GM18517 (cell line): Measurements from ENCODE around the gene PHACTR1.
A peak's percentile ranks its signal among the peaks of the same experiment; 100 is the strongest.

Experiments
- ATAC-seq: cut with Tn5 transposase; IDR thresholded peaks from one replicate; pipeline ENCODE4 v1.9.1; 2021; ENCODE audit warnings: mild to moderate bottlenecking, moderate library complexity; ENCODE audit not compliant: unreplicated experiment

Gene PHACTR1

GRCh38 chr6:13247627-13248026 lies 531.1 kb downstream of the PHACTR1 start:
- no peak for ATAC-seq

DNA sequence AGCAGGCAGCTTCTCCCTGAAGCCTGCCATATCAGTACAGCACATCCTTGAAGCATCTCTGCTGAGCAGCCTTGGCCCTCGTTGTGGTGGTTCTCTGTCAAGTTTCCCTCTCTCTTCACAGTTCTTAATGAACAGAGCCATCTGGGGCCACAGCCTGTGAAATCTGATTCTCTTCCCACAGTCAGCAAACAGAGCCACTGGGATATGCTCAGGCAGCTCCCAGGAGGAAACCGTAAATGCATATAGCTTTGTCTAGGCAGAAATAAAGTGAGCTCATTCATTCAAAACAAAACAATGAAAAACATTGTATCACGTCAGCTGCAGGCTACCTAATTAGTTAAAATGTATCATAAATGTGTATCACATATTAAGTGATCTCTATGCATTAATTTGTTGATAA lies 531.5 kb downstream of the PHACTR1 start:
- no peak for ATAC-seq

- ATAC-seq = no peak
Measured at GRCh38 chr6:13248584-13248985, 532.0 kb downstream of the PHACTR1 start.

DNA sequence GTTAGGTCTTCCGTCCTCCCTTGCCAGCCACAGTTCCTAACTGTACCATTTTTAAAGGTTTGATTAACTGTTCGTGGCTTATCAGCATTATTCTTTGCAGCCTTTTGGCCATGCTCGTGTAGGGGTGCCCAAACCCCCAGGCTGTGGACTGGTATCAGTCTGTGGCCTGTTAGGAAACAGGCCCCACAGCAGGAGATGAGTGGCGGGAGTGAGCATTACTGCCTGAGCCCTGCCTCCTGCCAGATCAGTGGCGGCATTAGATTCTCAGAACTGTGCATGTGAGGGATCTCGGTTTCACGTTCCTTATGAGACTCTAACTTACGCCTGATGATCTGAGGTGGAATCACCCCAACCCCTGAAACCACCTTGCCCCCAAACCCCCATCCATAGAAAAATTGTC lies 532.4 kb downstream of the PHACTR1 start:
- no peak for ATAC-seq

- no peak for ATAC-seq
Measured at GRCh38 chr6:13249817-13250216, 533.2 kb downstream of the PHACTR1 start.

DNA sequence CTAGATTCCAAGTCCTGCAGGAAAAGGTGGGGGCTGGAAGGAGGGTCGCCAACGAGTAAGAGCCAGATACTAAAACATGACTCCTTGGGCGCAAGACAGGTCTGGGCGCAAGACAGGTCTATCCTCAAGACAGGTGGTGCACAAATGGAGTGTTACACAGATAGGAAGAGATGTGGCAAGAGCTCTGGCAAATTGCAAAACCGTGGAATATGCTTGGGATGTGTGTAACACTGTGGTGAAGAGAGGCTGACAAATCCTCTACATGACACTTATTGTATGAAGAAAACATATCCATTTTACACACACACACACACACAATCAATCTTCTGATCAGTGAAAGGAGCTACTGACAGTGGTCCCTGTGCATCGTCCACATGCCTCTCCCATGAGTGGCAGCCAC lies 534.1 kb downstream of the PHACTR1 start:
- ATAC-seq = no peak

- no peak for ATAC-seq
Measured at GRCh38 chr6:13251242-13251641, 534.7 kb downstream of the PHACTR1 start.

- ATAC-seq = no peak
Measured at GRCh38 chr6:13252790-13253189, 536.2 kb downstream of the PHACTR1 start.

- ATAC-seq = no peak
Measured at GRCh38 chr6:13253272-13253671, 536.7 kb downstream of the PHACTR1 start.

GRCh38 chr6:13256266-13257001 lies 539.9 kb downstream of the PHACTR1 start:
- no peak for ATAC-seq

DNA sequence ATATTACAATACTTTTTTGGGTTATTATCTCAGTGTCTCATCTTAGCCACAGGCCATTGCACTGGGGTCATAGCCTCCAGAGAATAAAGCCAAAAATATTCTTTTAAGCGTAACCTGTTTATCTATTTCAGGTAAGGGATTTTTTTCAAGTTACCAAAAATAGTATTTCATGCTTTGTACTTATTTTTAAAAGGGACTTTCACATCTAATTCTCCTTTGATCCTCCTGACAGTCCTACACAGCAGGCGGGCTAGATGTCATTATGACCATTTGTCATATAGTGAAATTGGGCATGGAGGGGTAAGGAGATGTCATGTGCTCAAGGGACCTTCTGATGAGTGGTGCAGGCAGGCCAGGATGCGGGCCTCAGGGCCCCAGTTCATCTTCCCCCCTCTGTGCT lies 542.8 kb downstream of the PHACTR1 start:
- peak; percentile 45 for ATAC-seq

GRCh38 chr6:13260101-13260598 lies 543.6 kb downstream of the PHACTR1 start:
- no peak for ATAC-seq

- peak; percentile 43 for ATAC-seq
Measured at GRCh38 chr6:13260831-13261230, 544.3 kb downstream of the PHACTR1 start.

- ATAC-seq = peak; percentile 59
Measured at GRCh38 chr6:13261464-13261994, 545.0 kb downstream of the PHACTR1 start.

GRCh38 chr6:13262302-13263230 lies 546.0 kb downstream of the PHACTR1 start:
- ATAC-seq = no peak

- ATAC-seq = no peak
Measured at GRCh38 chr6:13263669-13264068, 547.1 kb downstream of the PHACTR1 start.

DNA sequence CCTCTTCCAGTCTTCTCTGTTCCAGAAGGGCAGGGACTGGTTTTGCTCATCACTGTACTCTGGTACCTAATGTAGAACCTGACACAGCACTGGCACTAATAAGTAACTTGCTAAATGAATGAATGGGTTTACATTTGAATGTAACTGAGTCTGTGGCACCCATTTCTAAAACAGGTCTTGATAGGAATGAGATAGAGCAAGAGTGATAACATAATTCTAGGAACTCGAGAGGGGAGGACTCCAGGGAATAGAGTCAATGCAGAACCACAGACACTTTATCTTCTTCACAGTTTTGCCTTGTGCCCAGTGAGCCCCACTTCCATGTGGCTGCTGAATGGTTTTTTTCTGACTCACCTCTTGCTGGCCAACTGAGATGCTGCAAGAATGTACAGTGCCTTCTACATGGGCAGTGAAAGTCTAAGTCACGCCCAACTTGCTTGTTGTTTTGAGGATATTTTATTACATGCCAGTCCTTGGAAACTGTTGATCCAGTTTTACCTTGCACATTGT lies 550.6 kb downstream of the PHACTR1 start:
- ATAC-seq = no peak

- no peak for ATAC-seq
Measured at GRCh38 chr6:13268913-13269518, 552.4 kb downstream of the PHACTR1 start.

GRCh38 chr6:13272131-13273046 lies 555.8 kb downstream of the PHACTR1 start:
- peak; percentile 52 for ATAC-seq
